HepG2 (cell line): ENCODE data around the gene CD1B. TPM values are rescaled to one million over a fixed set of nuclear protein-coding genes. Genes with fewer than 3 reads are reported as not detected.

Experiments
- ATAC-seq: fragments of 200-7000 bp; cut with Tn5 transposase; 3 replicates; pipeline ENCODE4 v1.9.1; 2020; ENCODE audit warnings: mild to moderate bottlenecking, moderate library complexity
- BruUV-seq: library from RNA; stranded (reverse); fragments of 400-500 nt; replicated peaks from 2 replicates; lab custom pipeline; 2021; lab: Mats Ljungman, UMichigan
- CTCF ChIA-PET: fragments of 300-600 bp; formaldehyde crosslinking; extraction: SDS; loops from one replicate; lab custom pipeline; 2021; ENCODE audit warnings: low total read pairs, inconsistent platforms, low intra/inter-chr PET ratio; lab: Yijun Ruan, JAX
- POLR2A ChIA-PET: fragments of 350-600 bp; sonication (Branson Sonifier 250); formaldehyde crosslinking; loops from one replicate; lab custom pipeline; 2020; ENCODE audit warnings: antibody characterized with exemption, inconsistent platforms; lab: Yijun Ruan, JAX
- DNase-seq: peaks from one replicate; pipeline ENCODE4 v3.0.0-alpha.2; 2015; ENCODE audit warnings: low spot score
- FAIRE-seq: peaks from 3 replicates; lab custom pipeline; 2011; peaks lifted over from hg19 to GRCh38; lab: Jason Lieb, UNC
- H2AFZ ChIP-seq: one replicate; pipeline ENCODE4 v1.6.1; 2011; ENCODE audit warnings: low read length, inconsistent platforms
- H3K27ac ChIP-seq: fragments of 300-600 bp; 3 replicates; pipeline ENCODE4 v1.8.0; 2011; ENCODE audit warnings: mixed run types, mild to moderate bottlenecking, mixed read lengths, low read length, inconsistent platforms; ENCODE audit not compliant: insufficient read depth; ENCODE audit errors: extremely low read length
- H3K27me3 ChIP-seq, 2 experiments: fragments of 200-600 bp in 1 of 2; 2 replicates in 1 of 2; 3 replicates in 1 of 2; pipeline versions ENCODE4 v1.6.0 to v1.8.0; 2011; ENCODE audit warnings: low read length in 2 of 2, mild to moderate bottlenecking in 2 of 2, moderate library complexity in 2 of 2, inconsistent platforms in 1 of 2; ENCODE audit not compliant: insufficient read depth in 2 of 2, control insufficient read depth in 1 of 2
- H3K36me3 ChIP-seq, 2 experiments: fragments of 200-600 bp in 1 of 2; replicated peaks in 1 of 2; 2 replicates in 1 of 2; 3 replicates in 1 of 2; pipeline versions ENCODE4 v1.5.1 to v1.8.0; 2011; ENCODE audit warnings: low read length in 2 of 2, inconsistent platforms in 1 of 2; ENCODE audit not compliant: insufficient read depth in 2 of 2, control insufficient read depth in 1 of 2
- H3K4me1 ChIP-seq: 2 replicates; pipeline ENCODE4 v1.5.1; 2012; ENCODE audit warnings: low read length, inconsistent platforms; ENCODE audit not compliant: insufficient read depth
- H3K4me2 ChIP-seq: 2 replicates; pipeline ENCODE4 v1.6.0; 2011; ENCODE audit warnings: low read depth, low read length, inconsistent platforms
- H3K4me3 ChIP-seq, 3 experiments: fragments of 200-600 bp in 1 of 3; sonication (generic), shearing (Covaris generic) in 1 of 3; replicated peaks in 1 of 3; 2 replicates each; pipeline ENCODE4 v1.5.1; 2011 to 2016; ENCODE audit warnings: low read length in 3 of 3, inconsistent platforms in 2 of 3, low read depth in 2 of 3, mild to moderate bottlenecking in 2 of 3, control low read depth in 1 of 3, mixed read lengths in 1 of 3; ENCODE audit not compliant: insufficient read depth in 1 of 3
- H3K79me2 ChIP-seq: one replicate; pipeline ENCODE4 v1.6.1; 2011; ENCODE audit warnings: low read length, inconsistent platforms; ENCODE audit not compliant: insufficient read depth
- H3K9ac ChIP-seq: 2 replicates; pipeline ENCODE4 v1.6.0; 2011; ENCODE audit warnings: mild to moderate bottlenecking, low read depth, low read length, inconsistent platforms; ENCODE audit not compliant: insufficient read depth
- H3K9me3 ChIP-seq: 2 replicates; pipeline ENCODE4 v1.5.1; 2012; ENCODE audit warnings: mild to moderate bottlenecking, low read length
- H4K20me1 ChIP-seq: 2 replicates; pipeline ENCODE4 v1.6.0; 2011; ENCODE audit warnings: inconsistent platforms, mild to moderate bottlenecking, low read length, moderate library complexity; ENCODE audit not compliant: insufficient read depth
- ARID5B ChIP-seq: IDR thresholded peaks from 2 replicates; pipeline ENCODE4 v1.4.0; 2020; ENCODE audit warnings: mild to moderate bottlenecking, missing genetic modification reagents
- CAMTA2 ChIP-seq: sonication (generic); formaldehyde crosslinking; IDR thresholded peaks from 2 replicates; pipeline ENCODE4 v1.4.0; 2020; ENCODE audit warnings: mild to moderate bottlenecking, missing genetic modification reagents, borderline replicate concordance
- CERS6 ChIP-seq: sonication (generic); formaldehyde crosslinking; IDR thresholded peaks from 2 replicates; pipeline ENCODE4 v1.5.0; 2020; ENCODE audit warnings: missing genetic modification reagents
- HOMEZ ChIP-seq: IDR thresholded peaks from 2 replicates; pipeline ENCODE4 v1.6.1; 2016; ENCODE audit warnings: low read depth
- LBX2 ChIP-seq: sonication (generic); formaldehyde crosslinking; IDR thresholded peaks from 2 replicates; pipeline ENCODE4 v1.5.0; 2020; ENCODE audit warnings: missing genetic modification reagents, mild to moderate bottlenecking, borderline replicate concordance
- MLLT10 ChIP-seq: sonication (generic); formaldehyde crosslinking; IDR thresholded peaks from 2 replicates; pipeline ENCODE4 v1.4.0; 2020; ENCODE audit warnings: missing genetic modification reagents
- PHF21A ChIP-seq: sonication (generic); formaldehyde crosslinking; IDR thresholded peaks from 2 replicates; pipeline ENCODE4 v1.5.0; 2020; ENCODE audit warnings: mild to moderate bottlenecking, missing genetic modification reagents
- SAFB2 ChIP-seq: sonication (generic); formaldehyde crosslinking; IDR thresholded peaks from 2 replicates; pipeline ENCODE4 v1.5.1; 2020; ENCODE audit warnings: missing genetic modification reagents, low read depth, mild to moderate bottlenecking, borderline replicate concordance
- TOE1 ChIP-seq: sonication (generic); formaldehyde crosslinking; IDR thresholded peaks from 2 replicates; pipeline ENCODE4 v1.4.0; 2020; ENCODE audit warnings: mild to moderate bottlenecking, missing genetic modification reagents
- ZBTB25 ChIP-seq: IDR thresholded peaks from 2 replicates; pipeline ENCODE4 v1.6.1; 2018; ENCODE audit warnings: missing genetic modification reagents
- ZBTB34 ChIP-seq: sonication (generic); formaldehyde crosslinking; IDR thresholded peaks from 2 replicates; pipeline ENCODE4 v1.8.0; 2022; ENCODE audit warnings: mild to moderate bottlenecking, missing genetic modification reagents
- ZMYM2 ChIP-seq: sonication (generic); formaldehyde crosslinking; IDR thresholded peaks from 2 replicates; pipeline ENCODE4 v1.8.0; 2022; ENCODE audit warnings: mild to moderate bottlenecking, missing genetic modification reagents
- ZNF468 ChIP-seq: sonication (generic); formaldehyde crosslinking; IDR thresholded peaks from 2 replicates; pipeline ENCODE4 v1.8.0; 2022; ENCODE audit warnings: mild to moderate bottlenecking, moderate library complexity, missing genetic modification reagents
- ZNF749 ChIP-seq: sonication (generic); formaldehyde crosslinking; IDR thresholded peaks from 2 replicates; pipeline ENCODE4 v1.8.0; 2022; ENCODE audit warnings: mild to moderate bottlenecking, missing genetic modification reagents, moderate library complexity, borderline replicate concordance
- ZNF883 ChIP-seq: sonication (generic); formaldehyde crosslinking; IDR thresholded peaks from 2 replicates; pipeline ENCODE4 v1.5.1; 2020; ENCODE audit warnings: mild to moderate bottlenecking, missing genetic modification reagents; ENCODE audit errors: not compliant biosample characterization
- WGBS: methylation state at CpG from one replicate; pipeline ENCODE4 v1.1.6; 2017; ENCODE audit warnings: low lambda C conversion rate; 5-methylcytosine and 5-hydroxymethylcytosine counted together
- in situ Hi-C: cut with HindIII; loops from 2 replicates; pipeline ENCODE4 v1.10.0; 2017; ENCODE audit warnings: low pct_unique_long_range_greater_than_20kb; ENCODE audit not compliant: extremely low pct_ligation_motif_present
- intact Hi-C: fragments of 100-400 bp; cut with micrococcal nuclease; formaldehyde crosslinking; loops from one replicate; pipeline ENCODE4 v1.10.0; 2022; ENCODE audit not compliant: unreplicated experiment
- polyA plus RNA-seq, 8 experiments: library from polyadenylated mRNA; depleted of rRNA in 3 of 8; stranded (reverse) in 7 of 8; unstranded in 1 of 8; fragments of >200 nt; fragmentation: Illumina TruSeq in 4 of 8; extraction: Trizol in 4 of 8; gene quantifications; 2 replicates each; pipeline versions ENCODE4 v1.2.1 to v1.2.3, GENCODE V29; 2011 to 2016; ENCODE audit warnings: low read depth in 4 of 8, missing spikeins in 1 of 8, mixed read lengths in 1 of 8; ENCODE audit not compliant: insufficient read depth in 1 of 8
- total RNA-seq, 5 experiments: library from RNA; depleted of rRNA; stranded (reverse); fragments of >200 nt; fragmentation: Illumina TruSeq; extraction: Trizol; gene quantifications; 2 replicates each; pipeline ENCODE4 v1.2.3, GENCODE V29; 2016; ENCODE audit warnings: low read depth in 1 of 5

Gene CD1B
- total and polyA plus RNA-seq, 2 of the 13 experiments (the other 11 are each of a cell fraction or from before 2014, with no cell fraction given): not detected

- no peak overlapping the region for H3K9ac ChIP-seq
- H3K27ac ChIP-seq: no peak overlapping the region
- FAIRE-seq (no peak), DNase-seq (no peak), ATAC-seq (no peak)
- WGBS: 6% methylated on average over 1 of the region's 1 CpG
- no peaks in the 10 kb centered on the region for H3K4me1 ChIP-seq
- H3K36me3 ChIP-seq: no peaks in the 10 kb centered on the region
- no peaks in the 10 kb centered on the region for H3K27me3 ChIP-seq
- in situ Hi-C loops (no loop called here), intact Hi-C loops (no loop called here)
- BruUV-seq: no TSS peak
- ChIA-PET CTCF (no interaction called here), POLR2A (no interaction called here)
- H3K4me3 ChIP-seq: no peak overlapping the region
- no peak overlapping the region for H2AFZ ChIP-seq
- TF ChIP-seq TOE1 (CRISPR knock-in tag) (no peak), ZMYM2 (CRISPR knock-in tag) (no peak), ZNF883 (CRISPR knock-in tag) (no peak), MLLT10 (CRISPR knock-in tag) (no peak), ARID5B (CRISPR knock-in tag) (no peak), CAMTA2 (CRISPR knock-in tag) (no peak), ZBTB25 (CRISPR knock-in tag) (no peak), PHF21A (CRISPR knock-in tag) (no peak), SAFB2 (CRISPR knock-in tag) (no peak), CERS6 (no peak), ZBTB34 (CRISPR knock-in tag) (no peak), HOMEZ (CRISPR knock-in tag) (no peak), ZNF468 (CRISPR knock-in tag) (no peak), ZNF749 (CRISPR knock-in tag) (no peak), LBX2 (no peak)
- H4K20me1 ChIP-seq: no peaks in the 10 kb centered on the region
- peaks cover 33% of the 10 kb centered on the region for H3K9me3 ChIP-seq
- H3K4me2 ChIP-seq: no peak overlapping the region
- no peaks in the 10 kb centered on the region for H3K79me2 ChIP-seq
Measured at GRCh38 chr1:158310623-158311022, 20.7 kb downstream of the CD1B start.
